ENCODE results near the gene PPP1R1A. TPM values are rescaled to one million over a fixed set of nuclear protein-coding genes. Genes with fewer than 3 reads are reported as not detected.

PPP1R1A gene
- total RNA-seq, 1 experiment from 2014 or later = 110 TPM

GRCh38 chr12:54578778-54579177 is 9.7 kb downstream of the PPP1R1A start:
- POLR2A ChIA-PET (ENCODE audit: low non-redundant PET) = no interaction called here
- Histone ChIP-seq H3K4me1 (ENCODE audit: insufficient read depth, low read length, poor library complexity, severe bottlenecking) (peaks cover 29% of the 10 kb centered on the region), H3K27me3 (replicated peaks; ENCODE audit: insufficient read depth, low read depth, low read length, poor library complexity) (no peaks in the 10 kb centered on the region), H3K36me3 (ENCODE audit: insufficient read depth, low read length, poor library complexity, severe bottlenecking) (peaks cover 42% of the 10 kb centered on the region), H3K9me3 (ENCODE audit: low read depth, low read length, poor library complexity, severe bottlenecking) (no peaks in the 10 kb centered on the region), H3K4me3 (ENCODE audit: low read depth, low read length, poor library complexity, severe bottlenecking) (no peak overlapping the region), H3K27ac (ENCODE audit: low read depth, low read length, poor library complexity, severe bottlenecking) (no peak overlapping the region)
- no peak for TF ChIP-seq EZH2 (IDR thresholded peaks at IDR 0.05; ENCODE audit: borderline replicate concordance, low read depth, low read length, poor library complexity, severe bottlenecking)
- TF ChIP-seq CTCF (conservative IDR thresholded peaks at IDR 0.05; ENCODE audit: low read depth, low read length) = no peak
- CTCF ChIA-PET = interaction anchor here (0.5 to 0.6 kb wide), 2 partner anchors 23 to 378 kb away, joined by 4 to 5 read pairs; no protein-coding TSS in a partner anchor
- intact Hi-C loops (cut with micrococcal nuclease; ENCODE audit: unreplicated experiment) = no loop called here
- BruUV-seq (replicated peaks) = no TSS peak
- DNase-seq (ENCODE audit: low spot score) = no peak

- no TSS peak for BruUV-seq (replicated peaks)
- DNase-seq (ENCODE audit: low spot score) = no peak
- TF ChIP-seq EZH2 (IDR thresholded peaks at IDR 0.05; ENCODE audit: borderline replicate concordance, low read depth, low read length, poor library complexity, severe bottlenecking) (no peak), CTCF (conservative IDR thresholded peaks at IDR 0.05; ENCODE audit: low read depth, low read length) (no peak)
- Histone ChIP-seq H3K27ac (ENCODE audit: low read depth, low read length, poor library complexity, severe bottlenecking) (no peak overlapping the region), H3K27me3 (replicated peaks; ENCODE audit: insufficient read depth, low read depth, low read length, poor library complexity) (no peaks in the 10 kb centered on the region), H3K9me3 (ENCODE audit: low read depth, low read length, poor library complexity, severe bottlenecking) (no peaks in the 10 kb centered on the region), H3K36me3 (ENCODE audit: insufficient read depth, low read length, poor library complexity, severe bottlenecking) (peaks cover 8% of the 10 kb centered on the region), H3K4me1 (ENCODE audit: insufficient read depth, low read length, poor library complexity, severe bottlenecking) (peaks cover 7% of the 10 kb centered on the region), H3K4me3 (ENCODE audit: low read depth, low read length, poor library complexity, severe bottlenecking) (no peak overlapping the region)
- ChIA-PET CTCF (no interaction called here), POLR2A (ENCODE audit: low non-redundant PET) (no interaction called here)
- intact Hi-C loops (cut with micrococcal nuclease; ENCODE audit: unreplicated experiment) = no loop called here
Measured at GRCh38 chr12:54572881-54573280, 15.6 kb downstream of the PPP1R1A start.

- TF ChIP-seq CTCF (conservative IDR thresholded peaks at IDR 0.05; ENCODE audit: low read depth, low read length) (no peak), EZH2 (IDR thresholded peaks at IDR 0.05; ENCODE audit: borderline replicate concordance, low read depth, low read length, poor library complexity, severe bottlenecking) (no peak)
- no peak overlapping the region for H3K4me3 ChIP-seq (ENCODE audit: low read depth, low read length, poor library complexity, severe bottlenecking)
- no peaks in the 10 kb centered on the region for H3K27me3 ChIP-seq (replicated peaks; ENCODE audit: insufficient read depth, low read depth, low read length, poor library complexity)
- peak; percentile 57 for DNase-seq (ENCODE audit: low spot score)
- intact Hi-C loops (cut with micrococcal nuclease; ENCODE audit: unreplicated experiment) = no loop called here
- no TSS peak for BruUV-seq (replicated peaks)
- H3K4me1 ChIP-seq (ENCODE audit: insufficient read depth, low read length, poor library complexity, severe bottlenecking) = peaks cover 8% of the 10 kb centered on the region
- peaks cover 5% of the 10 kb centered on the region for H3K36me3 ChIP-seq (ENCODE audit: insufficient read depth, low read length, poor library complexity, severe bottlenecking)
- H3K27ac ChIP-seq (ENCODE audit: low read depth, low read length, poor library complexity, severe bottlenecking) = no peak overlapping the region
- CTCF ChIA-PET = interaction anchor here (0.5 to 1.2 kb wide), 3 partner anchors 8 to 11 kb away, joined by 6 to 12 read pairs (median 7); no protein-coding TSS in a partner anchor
- H3K9me3 ChIP-seq (ENCODE audit: low read depth, low read length, poor library complexity, severe bottlenecking) = no peaks in the 10 kb centered on the region
- POLR2A ChIA-PET (ENCODE audit: low non-redundant PET) = interaction anchor here (0.6 kb wide), 2 partner anchors 11 to 61 kb away, joined by 3 to 4 read pairs; no protein-coding TSS in a partner anchor
Measured at GRCh38 chr12:54571193-54572188, 17.0 kb downstream of the PPP1R1A start.
